HG03432 (cell line): ENCODE measurements around the gene PCDHA4.

Experiments used
- ATAC-seq: cut with Tn5 transposase; IDR thresholded peaks from one replicate; pipeline ENCODE4 v1.9.1; 2021; ENCODE audit warnings: mild to moderate bottlenecking, moderate library complexity; ENCODE audit not compliant: unreplicated experiment

PCDHA4 gene

GRCh38 chr5:140855772-140856674, 49.2 kb downstream of the PCDHA4 start, which contains the start of gene PCDHA10:
PCDHA10 (plus strand) TSS chr5:140855897; CDS start chr5:140856049, 152 bp downstream.
- ATAC-seq: no peak

DNA sequence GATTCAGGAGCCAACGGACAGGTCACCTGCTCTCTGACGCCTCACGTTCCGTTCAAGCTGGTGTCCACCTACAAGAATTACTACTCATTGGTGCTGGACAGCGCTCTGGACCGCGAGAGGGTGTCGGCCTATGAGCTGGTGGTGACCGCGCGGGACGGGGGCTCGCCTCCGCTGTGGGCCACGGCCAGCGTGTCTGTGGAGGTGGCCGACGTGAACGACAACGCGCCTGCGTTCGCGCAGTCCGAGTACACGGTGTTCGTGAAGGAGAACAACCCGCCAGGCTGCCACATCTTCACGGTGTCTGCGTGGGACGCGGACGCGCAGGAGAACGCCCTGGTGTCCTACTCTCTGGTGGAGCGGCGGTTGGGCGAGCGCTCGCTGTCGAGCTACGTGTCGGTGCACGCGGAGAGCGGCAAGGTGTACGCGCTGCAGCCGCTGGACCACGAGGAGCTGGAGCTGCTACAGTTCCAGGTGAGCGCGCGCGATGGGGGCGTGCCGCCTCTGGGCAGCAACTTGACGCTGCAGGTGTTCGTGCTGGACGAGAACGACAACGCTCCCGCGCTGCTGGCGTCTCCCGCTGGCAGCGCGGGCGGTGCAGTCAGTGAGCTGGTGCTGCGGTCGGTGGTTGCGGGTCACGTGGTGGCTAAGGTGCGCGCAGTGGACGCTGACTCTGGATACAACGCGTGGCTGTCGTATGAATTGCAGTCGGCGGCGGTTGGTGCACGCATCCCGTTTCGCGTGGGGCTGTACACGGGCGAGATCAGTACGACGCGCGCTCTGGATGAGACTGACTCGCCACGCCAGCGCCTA, 50.5 kb downstream of the PCDHA4 start:
- no peak for ATAC-seq

DNA sequence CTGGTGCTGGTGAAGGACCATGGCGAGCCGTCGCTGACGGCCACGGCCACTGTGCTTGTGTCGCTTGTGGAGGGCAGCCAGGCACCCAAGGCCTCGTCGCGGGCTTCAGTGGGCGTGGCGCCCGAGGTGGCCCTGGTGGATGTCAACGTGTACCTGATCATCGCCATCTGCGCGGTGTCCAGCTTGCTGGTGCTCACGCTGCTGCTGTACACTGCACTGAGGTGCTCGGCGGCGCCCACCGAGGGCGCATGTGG, 51.0 kb downstream of the PCDHA4 start:
- ATAC-seq: no peak

DNA sequence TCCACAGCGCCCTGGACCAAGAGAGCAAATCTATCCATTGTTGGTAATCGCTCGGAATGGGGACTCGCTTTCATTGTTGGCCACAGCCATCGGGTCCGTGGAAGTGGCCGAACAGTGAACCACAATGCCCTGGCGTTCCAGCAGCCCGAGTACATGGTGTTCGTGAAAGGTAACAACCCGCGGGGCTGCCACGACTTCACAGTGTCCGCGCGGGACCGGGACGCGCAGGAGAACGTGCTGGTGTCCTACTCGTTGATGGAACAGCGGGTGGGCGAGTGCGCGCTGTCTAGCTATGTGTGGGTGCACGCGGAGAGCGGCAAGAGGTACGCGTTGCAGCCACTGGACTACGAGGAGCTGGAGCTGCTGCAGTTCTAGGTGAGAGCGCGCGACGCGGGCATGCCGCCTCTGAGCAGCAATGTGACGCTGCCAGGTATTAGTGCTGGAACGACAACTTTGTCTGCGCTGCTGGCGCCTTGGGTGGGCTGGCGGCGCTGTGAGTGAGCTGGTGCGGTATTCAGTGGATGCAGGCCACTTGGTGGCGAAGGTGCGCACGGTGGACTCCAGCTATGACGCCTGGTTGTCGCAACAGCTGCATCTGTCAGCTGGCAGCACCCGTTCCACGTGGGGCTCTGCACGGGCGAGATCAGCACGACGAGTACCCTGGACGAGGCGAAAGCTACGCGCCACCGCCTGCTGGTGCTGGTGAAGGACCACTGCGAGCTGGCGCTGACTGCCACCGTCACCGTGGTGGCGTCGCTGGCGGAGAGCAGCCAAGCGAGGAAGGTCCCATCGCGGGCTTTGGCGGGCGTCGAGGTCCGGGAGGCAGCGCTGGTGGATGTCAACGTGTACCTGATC, 55.8 kb downstream of the PCDHA4 start:
- ATAC-seq: no peak
